IMR-90 (cell line): ENCODE results near the gene PCBP4. TPM values are rescaled to one million over a fixed set of nuclear protein-coding genes. Genes with fewer than 3 reads are reported as not detected.

Experiments
- ATAC-seq: fragments of 200-7000 bp; cut with Tn5 transposase; 2 replicates; pipeline ENCODE4 v1.9.1; 2020; ENCODE audit warnings: low read depth, mild to moderate bottlenecking, moderate library complexity
- BruUV-seq: library from RNA; stranded (reverse); fragments of 400-500 nt; replicated peaks from 2 replicates; lab custom pipeline; 2021; lab: Mats Ljungman, UMichigan
- CTCF ChIA-PET: fragments of 300-600 bp; formaldehyde crosslinking; extraction: SDS; loops from one replicate; lab custom pipeline; 2021; ENCODE audit warnings: antibody characterized with exemption; lab: Yijun Ruan, JAX
- POLR2A ChIA-PET: fragments of 300-600 bp; sonication (Branson Sonifier 250); formaldehyde crosslinking; loops from one replicate; lab custom pipeline; 2022; ENCODE audit warnings: antibody characterized with exemption; ENCODE audit not compliant: unreplicated experiment; lab: Charles Lee
- DNase-seq: peaks from one replicate; pipeline ENCODE4 v3.0.0; 2013
- H2AFZ ChIP-seq: replicated peaks from 2 replicates; pipeline ENCODE3; 2013; ENCODE audit warnings: low read length, mild to moderate bottlenecking; ENCODE audit not compliant: poor library complexity
- H2AK5ac ChIP-seq: 2 replicates; pipeline ENCODE4 v1.6.1; 2013; ENCODE audit warnings: low read depth, low read length, inconsistent platforms
- H2AK9ac ChIP-seq: replicated peaks from 2 replicates; pipeline ENCODE3; 2013; ENCODE audit warnings: mild to moderate bottlenecking, low read depth, low read length, moderate library complexity; ENCODE audit not compliant: poor library complexity
- H2BK120ac ChIP-seq: 2 replicates; pipeline ENCODE4 v1.6.1; 2013; ENCODE audit warnings: low read depth, low read length, inconsistent platforms
- H2BK15ac ChIP-seq: 3 replicates; pipeline ENCODE4 v1.6.1; 2013; ENCODE audit warnings: low read depth, low read length, inconsistent platforms
- H2BK20ac ChIP-seq: 2 replicates; pipeline ENCODE4 v1.6.1; 2013; ENCODE audit warnings: low read depth, mild to moderate bottlenecking, inconsistent platforms, low read length, moderate library complexity
- H2BK5ac ChIP-seq: 2 replicates; pipeline ENCODE4 v1.6.1; 2013; ENCODE audit warnings: mild to moderate bottlenecking, low read depth, low read length, inconsistent platforms; ENCODE audit not compliant: poor library complexity, severe bottlenecking
- H3K14ac ChIP-seq: replicated peaks from 2 replicates; pipeline ENCODE4 v1.6.1; 2013; ENCODE audit warnings: low read depth, low read length, inconsistent platforms
- H3K18ac ChIP-seq: 2 replicates; pipeline ENCODE4 v1.6.1; 2013; ENCODE audit warnings: low read depth, low read length, control low read depth
- H3K23ac ChIP-seq: 2 replicates; pipeline ENCODE4 v1.6.1; 2013; ENCODE audit warnings: low read depth, low read length, inconsistent platforms
- H3K27ac ChIP-seq: 2 replicates; pipeline ENCODE4 v1.5.1; 2013; ENCODE audit warnings: mild to moderate bottlenecking, control low read depth, low read length; ENCODE audit not compliant: insufficient read depth
- H3K27me3 ChIP-seq: 2 replicates; pipeline ENCODE4 v1.6.1; 2013; ENCODE audit warnings: low read length; ENCODE audit not compliant: control insufficient read depth, insufficient read depth
- H3K36me3 ChIP-seq: 2 replicates; pipeline ENCODE4 v1.6.1; 2013; ENCODE audit warnings: low read length, mixed read lengths; ENCODE audit not compliant: control insufficient read depth, insufficient read depth
- H3K4ac ChIP-seq: 2 replicates; pipeline ENCODE4 v1.6.1; 2013; ENCODE audit warnings: low read depth, low read length, inconsistent platforms
- H3K4me1 ChIP-seq: 2 replicates; pipeline ENCODE4 v1.6.1; 2013; ENCODE audit warnings: low read length, mixed read lengths; ENCODE audit not compliant: control insufficient read depth, insufficient read depth
- H3K4me2 ChIP-seq: 2 replicates; pipeline ENCODE4 v1.6.1; 2013; ENCODE audit warnings: low read depth, mild to moderate bottlenecking, control low read depth, low read length, moderate library complexity
- H3K4me3 ChIP-seq: 2 replicates; pipeline ENCODE4 v1.5.1; 2013; ENCODE audit warnings: low read depth, mild to moderate bottlenecking, control low read depth, low read length, moderate library complexity; ENCODE audit not compliant: insufficient read depth
- H3K56ac ChIP-seq: 2 replicates; pipeline ENCODE4 v1.6.1; 2013; ENCODE audit warnings: low read length, inconsistent platforms; ENCODE audit not compliant: insufficient read depth; ENCODE audit errors: extremely low read depth
- H3K79me1 ChIP-seq, 2 experiments: 2 replicates each; pipeline ENCODE4 v1.6.1; 2013; ENCODE audit warnings: low read length in 2 of 2, inconsistent platforms in 1 of 2, low read depth in 1 of 2
- H3K9ac ChIP-seq: 2 replicates; pipeline ENCODE4 v1.6.1; 2013; ENCODE audit warnings: low read depth, low read length, control low read depth
- H3K9me1 ChIP-seq: 2 replicates; pipeline ENCODE4 v1.6.1; 2013; ENCODE audit warnings: low read length, inconsistent platforms; ENCODE audit not compliant: insufficient read depth
- H3K9me3 ChIP-seq: 2 replicates; pipeline ENCODE4 v1.6.1; 2013; ENCODE audit warnings: low read length; ENCODE audit not compliant: control insufficient read depth, insufficient read depth
- H4K20me1 ChIP-seq: 2 replicates; pipeline ENCODE4 v1.6.1; 2013; ENCODE audit warnings: low read length, inconsistent platforms; ENCODE audit not compliant: insufficient read depth
- H4K5ac ChIP-seq: 2 replicates; pipeline ENCODE4 v1.6.1; 2013; ENCODE audit warnings: mild to moderate bottlenecking, low read depth, low read length, control low read depth
- H4K8ac ChIP-seq, 2 experiments: 2 replicates each; pipeline ENCODE4 v1.6.1; 2013; ENCODE audit warnings: low read depth in 2 of 2, low read length in 2 of 2, control low read depth in 1 of 2, inconsistent platforms in 1 of 2
- H4K91ac ChIP-seq: 2 replicates; pipeline ENCODE4 v1.6.1; 2013; ENCODE audit warnings: low read depth, low read length, inconsistent platforms; ENCODE audit not compliant: insufficient read depth
- CEBPB ChIP-seq: IDR thresholded peaks from 2 replicates; pipeline ENCODE4 v1.6.1; 2012; ENCODE audit warnings: low read depth, low read length, improper control_type of control experiment
- CHD1 ChIP-seq: IDR thresholded peaks from 2 replicates; pipeline ENCODE4 v1.6.1; 2012; ENCODE audit warnings: low read depth, low read length, improper control_type of control experiment
- CTCF ChIP-seq: conservative IDR thresholded peaks from 2 replicates; pipeline ENCODE4 v1.5.1; 2012; ENCODE audit warnings: mild to moderate bottlenecking, low read depth, low read length, improper control_type of control experiment
- ELK1 ChIP-seq: fragments of 150-350 bp; IDR thresholded peaks from 2 replicates; pipeline ENCODE4 v1.6.1; 2016; ENCODE audit warnings: low read depth, mild to moderate bottlenecking, low read length, moderate library complexity, borderline replicate concordance
- FOS ChIP-seq: fragments of 150-350 bp; IDR thresholded peaks from 2 replicates; pipeline ENCODE4 v1.6.1; 2016; ENCODE audit warnings: low read depth, low read length
- MAFK ChIP-seq: IDR thresholded peaks from 2 replicates; pipeline ENCODE4 v1.6.1; 2012; ENCODE audit warnings: low read depth, low read length, improper control_type of control experiment
- MXI1 ChIP-seq: IDR thresholded peaks from 2 replicates; pipeline ENCODE4 v1.6.1; 2012; ENCODE audit warnings: low read depth, mild to moderate bottlenecking, low read length, moderate library complexity, borderline replicate concordance
- NFE2L2 ChIP-seq: fragments of 150-350 bp; IDR thresholded peaks from 2 replicates; pipeline ENCODE4 v1.6.1; 2016; ENCODE audit warnings: low read depth, mild to moderate bottlenecking, low read length
- POLR2A ChIP-seq: IDR thresholded peaks from 2 replicates; pipeline ENCODE4 v1.6.1; 2012; ENCODE audit warnings: mild to moderate bottlenecking, low read depth, low read length
- RAD21 ChIP-seq: IDR thresholded peaks from 2 replicates; pipeline ENCODE4 v1.6.1; 2012; ENCODE audit warnings: low read length, improper control_type of control experiment
- RCOR1 ChIP-seq: IDR thresholded peaks from 2 replicates; pipeline ENCODE4 v1.6.1; 2012; ENCODE audit warnings: mild to moderate bottlenecking, low read length, improper control_type of control experiment; ENCODE audit not compliant: insufficient replicate concordance
- RFX5 ChIP-seq: IDR thresholded peaks from 2 replicates; pipeline ENCODE4 v1.8.0; 2012; ENCODE audit warnings: low read depth, mild to moderate bottlenecking, low read length, moderate library complexity
- SMC3 ChIP-seq: fragments of 150-350 bp; IDR thresholded peaks from 2 replicates; pipeline ENCODE4 v1.6.1; 2016; ENCODE audit warnings: low read depth, mild to moderate bottlenecking, antibody characterized with exemption, low read length, moderate library complexity
- USF2 ChIP-seq: fragments of 150-350 bp; IDR thresholded peaks from 2 replicates; pipeline ENCODE4 v1.6.1; 2017; ENCODE audit warnings: mild to moderate bottlenecking, antibody characterized with exemption, low read length, low read depth
- WGBS, 2 experiments: methylation state at CpG; one replicate each; pipeline versions ENCODE4 v1.1.5 to v1.1.7; 2013; ENCODE audit warnings: missing lambda C conversion rate in 2 of 2; ENCODE audit not compliant: insufficient read length in 1 of 2; ENCODE audit errors: extremely low coverage in 2 of 2; 5-methylcytosine and 5-hydroxymethylcytosine counted together
- dilution Hi-C: fragments of 300-500 bp; cut with HindIII; formaldehyde crosslinking; loops from one replicate; pipeline ENCODE4 v1.14.3; 2018; ENCODE audit warnings: low sequenced_read_pairs; ENCODE audit not compliant: unreplicated experiment
- in situ Hi-C: fragments of 300-500 bp; cut with MboI; formaldehyde crosslinking; loops from 3 replicates; pipeline ENCODE4 v1.14.3; 2019; ENCODE audit warnings: low sequenced_read_pairs, inconsistent platforms, mixed read lengths
- intact Hi-C: fragments of 100-400 bp; cut with micrococcal nuclease; formaldehyde crosslinking; loops from 2 replicates; pipeline ENCODE4 v1.10.0; 2022
- polyA plus RNA-seq, 3 experiments: library from polyadenylated mRNA; depleted of rRNA; stranded (reverse); fragments of >200 nt; gene quantifications; 2 replicates each; pipeline ENCODE4 v1.2.3, GENCODE V29; 2012; ENCODE audit warnings: low replicate concordance in 1 of 3
- total RNA-seq: library from RNA; depleted of rRNA; stranded (reverse); fragments of >200 nt; gene quantifications from 2 replicates; pipeline ENCODE4 v1.2.3, GENCODE V29; 2012

Gene PCBP4
- total and polyA plus RNA-seq, 2 of the 4 experiments (the other 2 are of a cell fraction): 70.8 to 110 TPM

- H4K8ac ChIP-seq: no peak overlapping the region
- WGBS, 2 experiments: no CpG with 5 or more reads among the region's 2 CpGs
- H3K36me3 ChIP-seq: peaks cover under 1% of the 10 kb centered on the region
- H4K91ac ChIP-seq: no peak overlapping the region
- H3K4me1 ChIP-seq: no peaks in the 10 kb centered on the region; the same call in 1 of the 2 replicates
- no peak for DNase-seq
- in situ Hi-C loops (loop anchor here (5.0 kb wide), 1 partner anchor 127 kb away; no protein-coding TSS in a partner anchor), intact Hi-C loops (loop anchor here (5.0 kb wide), 2 partner anchors 197 to 337 kb away; partner anchors contain the start of gene ALAS1), dilution Hi-C loops (no loop called here)
- H3K27ac ChIP-seq: no peak overlapping the region
- no peak overlapping the region for H3K14ac ChIP-seq
- BruUV-seq: no TSS peak
- H2BK120ac ChIP-seq: no peak overlapping the region
- no peak overlapping the region for H4K5ac ChIP-seq
- no peaks in the 10 kb centered on the region for H3K9me3 ChIP-seq
- H3K9ac ChIP-seq: no peak overlapping the region
- H3K79me1 ChIP-seq: peaks cover 5 to 8% of the 10 kb centered on the region in 2 experiments; a peak in 3 of 4 replicates
- no peak overlapping the region for H3K18ac ChIP-seq
- H2BK5ac ChIP-seq: no peak overlapping the region
- H2AK9ac ChIP-seq: no peak overlapping the region
- no peak overlapping the region for H3K4me3 ChIP-seq
- no peak for ATAC-seq
- no peak overlapping the region for H3K56ac ChIP-seq
- no peak overlapping the region for H2AFZ ChIP-seq
- no peak overlapping the region for H2AK5ac ChIP-seq
- no peaks in the 10 kb centered on the region for H3K9me1 ChIP-seq
- H3K4ac ChIP-seq: no peak overlapping the region
- ChIA-PET CTCF (no interaction called here), POLR2A (no interaction called here)
- H3K4me2 ChIP-seq: no peak overlapping the region
- TF ChIP-seq MAFK (no peak), CHD1 (no peak), CEBPB (no peak), SMC3 (no peak), RCOR1 (no peak), USF2 (no peak), POLR2A (no peak), RAD21 (no peak), ELK1 (no peak), CTCF (no peak), RFX5 (no peak), FOS (no peak), MXI1 (no peak), NFE2L2 (no peak)
- no peak overlapping the region for H2BK15ac ChIP-seq
- no peaks in the 10 kb centered on the region for H3K27me3 ChIP-seq
- 0 out of 2 replicates have a peak, but pooled peaks cover 5% of the 10 kb centered on the region for H4K20me1 ChIP-seq
- H2BK20ac ChIP-seq: no peak overlapping the region
- H3K23ac ChIP-seq: no peak overlapping the region
Measured at GRCh38 chr3:51999846-52000245, 32.6 kb upstream of the PCBP4 start.
